Panc1 (cell line): ENCODE measurements around the gene TNFSF11. TPM values are rescaled to one million over a fixed set of nuclear protein-coding genes. Genes with fewer than 3 reads are reported as not detected.

Experiments used
- ATAC-seq: fragments of 200-7000 bp; cut with Tn5 transposase; 2 replicates; pipeline ENCODE4 v1.9.1; 2020; ENCODE audit warnings: mild to moderate bottlenecking, moderate library complexity
- BruUV-seq: library from RNA; stranded (reverse); fragments of 400-500 nt; replicated peaks from 2 replicates; lab custom pipeline; 2021; lab: Mats Ljungman, UMichigan
- CTCF ChIA-PET: fragments of 300-600 bp; sonication (Branson Sonifier 250); formaldehyde crosslinking; loops from one replicate; lab custom pipeline; 2022; ENCODE audit warnings: antibody characterized with exemption; lab: Charles Lee
- POLR2A ChIA-PET: fragments of 300-600 bp; sonication (Branson Sonifier 250); formaldehyde crosslinking; loops from one replicate; lab custom pipeline; 2022; ENCODE audit warnings: antibody characterized with exemption; lab: Charles Lee
- DNase-seq: peaks from one replicate; pipeline ENCODE4 v3.0.0-alpha.2; 2010; ENCODE audit warnings: low read depth, low spot score
- H3K27ac ChIP-seq: 2 replicates; pipeline ENCODE4 v1.5.1; 2011; ENCODE audit warnings: mild to moderate bottlenecking, low read length, inconsistent platforms
- H3K27me3 ChIP-seq: fragments of 200-500 bp; sonication (Bioruptor generic); 2 replicates; pipeline ENCODE4 v1.6.0; 2014; ENCODE audit warnings: low read length, inconsistent platforms; ENCODE audit not compliant: control insufficient read depth, insufficient read depth
- H3K36me3 ChIP-seq: fragments of 200-500 bp; sonication (Bioruptor generic); 2 replicates; pipeline ENCODE4 v1.5.1; 2014; ENCODE audit warnings: inconsistent platforms, mild to moderate bottlenecking, low read length, moderate library complexity; ENCODE audit not compliant: control insufficient read depth, insufficient read depth
- H3K4me1 ChIP-seq: 2 replicates; pipeline ENCODE4 v1.5.1; 2011; ENCODE audit warnings: inconsistent platforms, mild to moderate bottlenecking, low read length, moderate library complexity; ENCODE audit not compliant: control insufficient read depth, insufficient read depth
- H3K4me3 ChIP-seq, 2 experiments: 2 replicates each; pipeline ENCODE4 v1.5.1; 2011 to 2012; ENCODE audit warnings: low read depth in 2 of 2, low read length in 2 of 2, mild to moderate bottlenecking in 2 of 2, inconsistent platforms in 1 of 2, moderate library complexity in 1 of 2
- H3K9me3 ChIP-seq: fragments of 200-500 bp; sonication (Bioruptor generic); 2 replicates; pipeline ENCODE4 v1.5.1; 2014; ENCODE audit warnings: low read depth, mild to moderate bottlenecking, inconsistent platforms, low read length, moderate library complexity; ENCODE audit not compliant: control insufficient read depth, insufficient read depth
- POLR2AphosphoS5 ChIP-seq: IDR thresholded peaks from 2 replicates; pipeline ENCODE4 v1.6.1; 2012; ENCODE audit warnings: mild to moderate bottlenecking, low read depth, low read length, moderate library complexity
- REST ChIP-seq, 2 experiments: IDR thresholded peaks; 2 replicates each; pipeline ENCODE4 v1.6.1; 2011 to 2012; ENCODE audit warnings: low read depth in 2 of 2, control low read depth in 1 of 2, low read length in 1 of 2, mild to moderate bottlenecking in 1 of 2, moderate library complexity in 1 of 2; ENCODE audit not compliant: insufficient read depth in 1 of 2
- SIN3A ChIP-seq: IDR thresholded peaks from 2 replicates; pipeline ENCODE4 v1.6.1; 2012; ENCODE audit warnings: low read depth, mild to moderate bottlenecking, low read length, moderate library complexity, borderline replicate concordance; ENCODE audit not compliant: insufficient read depth
- TCF7L2 ChIP-seq: IDR thresholded peaks from 2 replicates; pipeline ENCODE4 v1.6.1; 2011; ENCODE audit warnings: mild to moderate bottlenecking, low read depth, low read length, inconsistent platforms
- in situ Hi-C: cut with HindIII; loops from 2 replicates; pipeline ENCODE4 v1.10.0; 2016; ENCODE audit warnings: low sequenced_read_pairs, low pct_unique_long_range_greater_than_20kb
- intact Hi-C: fragments of 100-400 bp; cut with micrococcal nuclease; formaldehyde crosslinking; loops from one replicate; pipeline ENCODE4 v1.10.0; 2022; ENCODE audit not compliant: unreplicated experiment
- total RNA-seq: library from RNA; stranded (reverse); gene quantifications from one replicate; pipeline ENCODE4 v1.2.1, GENCODE V29; 2021; ENCODE audit not compliant: unreplicated experiment
- TF ChIP-seq, protein P1 (sequence below): fragments of 450-650 bp; IDR thresholded peaks from 2 replicates; pipeline ENCODE4 v1.5.1; 2017; ENCODE audit warnings: mild to moderate bottlenecking

TNFSF11 gene
- total RNA-seq, 1 experiment from 2014 or later = not detected

DNA sequence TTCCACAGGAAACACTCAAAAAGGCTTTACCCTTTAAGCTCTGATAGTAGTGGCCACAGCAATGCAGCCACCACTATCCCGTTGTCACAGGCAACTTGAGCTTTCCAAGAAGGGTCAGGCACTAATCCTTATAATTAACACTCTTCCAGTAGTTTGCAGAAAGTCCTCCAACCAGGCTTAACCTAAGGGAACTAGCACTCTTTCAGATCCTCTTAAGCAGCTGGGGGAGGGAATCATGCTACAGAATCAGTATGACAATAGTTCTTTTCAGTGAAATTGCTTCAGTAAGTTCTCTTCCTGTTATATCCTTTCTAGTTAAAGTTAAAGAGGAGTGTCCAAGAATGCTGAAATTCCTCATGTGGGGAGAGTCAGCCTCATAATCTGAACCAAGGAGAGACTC is 82.2 kb downstream of the TNFSF11 start:
- Histone ChIP-seq H3K27me3 (no peaks in the 10 kb centered on the region), H3K9me3 (no peaks in the 10 kb centered on the region), H3K27ac (no peak overlapping the region), H3K36me3 (no peaks in the 10 kb centered on the region), H3K4me1 (no peaks in the 10 kb centered on the region), H3K4me3 (no peak overlapping the region)
- ATAC-seq (no peak), DNase-seq (no peak)
- ChIA-PET CTCF (interaction anchor here (0.6 kb wide), 1 partner anchor 1062 kb away, joined by 4 read pairs; no protein-coding TSS in a partner anchor), POLR2A (no interaction called here)
- TF ChIP-seq SIN3A (no peak), REST (IDR thresholded peaks at IDR 0.05; ENCODE audit: insufficient read depth in 1 of 2, low read depth in 2 of 2, low read length in 1 of 2) (no peak), POLR2AphosphoS5 (no peak), TCF7L2 (no peak)
- TF ChIP-seq, protein P1, sequence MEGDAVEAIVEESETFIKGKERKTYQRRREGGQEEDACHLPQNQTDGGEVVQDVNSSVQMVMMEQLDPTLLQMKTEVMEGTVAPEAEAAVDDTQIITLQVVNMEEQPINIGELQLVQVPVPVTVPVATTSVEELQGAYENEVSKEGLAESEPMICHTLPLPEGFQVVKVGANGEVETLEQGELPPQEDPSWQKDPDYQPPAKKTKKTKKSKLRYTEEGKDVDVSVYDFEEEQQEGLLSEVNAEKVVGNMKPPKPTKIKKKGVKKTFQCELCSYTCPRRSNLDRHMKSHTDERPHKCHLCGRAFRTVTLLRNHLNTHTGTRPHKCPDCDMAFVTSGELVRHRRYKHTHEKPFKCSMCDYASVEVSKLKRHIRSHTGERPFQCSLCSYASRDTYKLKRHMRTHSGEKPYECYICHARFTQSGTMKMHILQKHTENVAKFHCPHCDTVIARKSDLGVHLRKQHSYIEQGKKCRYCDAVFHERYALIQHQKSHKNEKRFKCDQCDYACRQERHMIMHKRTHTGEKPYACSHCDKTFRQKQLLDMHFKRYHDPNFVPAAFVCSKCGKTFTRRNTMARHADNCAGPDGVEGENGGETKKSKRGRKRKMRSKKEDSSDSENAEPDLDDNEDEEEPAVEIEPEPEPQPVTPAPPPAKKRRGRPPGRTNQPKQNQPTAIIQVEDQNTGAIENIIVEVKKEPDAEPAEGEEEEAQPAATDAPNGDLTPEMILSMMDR = no peak
- in situ Hi-C loops (no loop called here), intact Hi-C loops (no loop called here)
- no TSS peak for BruUV-seq

DNA sequence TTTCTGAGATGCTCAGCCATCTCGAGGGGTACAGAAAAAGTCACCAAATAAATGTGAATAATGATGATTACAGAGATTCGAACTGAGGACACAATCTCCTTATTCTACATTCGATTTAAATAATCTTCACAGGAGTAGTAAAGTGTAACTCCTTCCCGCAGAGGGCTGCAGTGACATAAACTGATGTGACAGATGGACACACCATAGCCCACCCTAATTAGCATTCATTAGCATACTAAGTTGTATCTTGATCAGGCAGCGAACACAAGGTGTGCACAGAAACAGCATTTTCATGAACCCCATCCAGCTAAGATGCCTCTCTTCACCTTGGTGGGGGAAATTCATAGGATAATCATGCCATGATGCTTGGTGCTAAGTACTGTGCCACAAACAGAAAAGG is 83.0 kb downstream of the TNFSF11 start:
- no peak for DNase-seq
- no peak for ATAC-seq
- in situ Hi-C loops = no loop called here
- TF ChIP-seq POLR2AphosphoS5 (no peak), SIN3A (no peak), REST (IDR thresholded peaks at IDR 0.05; ENCODE audit: insufficient read depth in 1 of 2, low read depth in 2 of 2, low read length in 1 of 2) (no peak), TCF7L2 (no peak)
- TF ChIP-seq, protein P1 = no peak
- ChIA-PET CTCF (no interaction called here), POLR2A (no interaction called here)
- Histone ChIP-seq H3K4me1 (no peaks in the 10 kb centered on the region), H3K36me3 (no peaks in the 10 kb centered on the region), H3K27me3 (no peaks in the 10 kb centered on the region), H3K4me3 (no peak overlapping the region), H3K27ac (no peak overlapping the region), H3K9me3 (no peaks in the 10 kb centered on the region)
- no TSS peak for BruUV-seq
- intact Hi-C loops = no loop called here

Other genes with a start within 250 kb of the TNFSF11 start
- 0.05 TPM for gene FAM216B, start 207.4 kb downstream of the TNFSF11 start, total RNA-seq